ENCODE results near the gene TAS2R50. TPM values are rescaled to one million over a fixed set of nuclear protein-coding genes. Genes with fewer than 3 reads are reported as not detected.

The TAS2R50 gene
- total and polyA plus RNA-seq, 2 experiments from 2014 or later = 3.4 TPM; not detected in 1

DNA sequence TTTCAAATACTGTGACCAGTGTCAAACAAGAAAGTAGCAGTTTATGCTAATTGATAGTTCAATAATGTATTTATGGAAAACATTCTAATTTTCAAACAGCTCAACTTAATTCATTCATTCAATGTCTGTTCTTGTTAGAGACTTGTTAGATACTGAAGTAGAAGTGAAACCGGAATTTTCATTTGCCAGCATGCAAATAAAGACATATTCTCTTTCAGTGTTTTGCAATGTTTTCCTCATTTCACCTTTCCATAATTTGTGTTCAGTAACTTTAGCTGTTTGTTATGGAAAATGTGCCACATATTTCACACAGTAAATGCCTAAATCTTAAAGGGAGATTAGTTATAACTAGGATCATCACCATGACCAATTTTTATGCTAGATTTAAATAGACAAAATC lies 21.2 kb downstream of the TAS2R50 start (continued):
- TF ChIP-seq REST (IDR thresholded peaks at IDR 0.05; ENCODE audit: unreplicated experiment) (no peak), EZH2phosphoT487 (IDR thresholded peaks at IDR 0.05; ENCODE audit: unreplicated experiment) (no peak), ZNF331 (CRISPR knock-in tag; IDR thresholded peaks at IDR 0.05; ENCODE audit: low read depth) (no peak), ETS1 (IDR thresholded peaks at IDR 0.05) (no peak), ZNF114 (CRISPR knock-in tag; IDR thresholded peaks at IDR 0.05) (no peak), CREB1 (CRISPR knock-in tag; IDR thresholded peaks at IDR 0.05; ENCODE audit: low read depth) (no peak)

GRCh38 chr12:10960211-10960610 lies 26.5 kb downstream of the TAS2R50 start:
- H3K27me3 Mint-ChIP-seq (ENCODE audit: insufficient read depth, low read depth, poor library complexity) = no peaks in the 10 kb centered on the region
- H3K27ac ChIP-seq (ENCODE audit: low read depth) = no peak overlapping the region
- no peaks in the 10 kb centered on the region; the same call in 1 of the 2 replicates for H4K20me1 ChIP-seq (replicated peaks; ENCODE audit: insufficient read depth)
- ATAC-seq (no peak), DNase-seq (ENCODE audit: low spot score) (no peak)
- H3F3A ChIP-seq (replicated peaks; ENCODE audit: low read depth) = no peaks in the 10 kb centered on the region
- no peaks in the 10 kb centered on the region for H3K36me3 ChIP-seq (ENCODE audit: insufficient read depth)
- no peak overlapping the region for H3K4me3 ChIP-seq
- H3K27ac Mint-ChIP-seq = no peak overlapping the region
- no peak overlapping the region for H3K4me3 Mint-ChIP-seq
- H3K4me2 ChIP-seq = no peak overlapping the region
- H2AFZ ChIP-seq = no peak overlapping the region
- H3K4me1 Mint-ChIP-seq = no peaks in the 10 kb centered on the region
- H3K9me3 Mint-ChIP-seq = peaks cover 6% of the 10 kb centered on the region; the same call in 2 of the 3 replicates
- peaks cover 13% of the 10 kb centered on the region; the same call in 1 of the 2 replicates for H3K79me2 ChIP-seq (replicated peaks; ENCODE audit: insufficient read depth)
- no peaks in the 10 kb centered on the region for H3K4me1 ChIP-seq (ENCODE audit: insufficient read depth)
- H3K9me2 ChIP-seq (ENCODE audit: insufficient read depth) = 0 out of 2 replicates have a peak, but pooled peaks cover 3% of the 10 kb centered on the region
- no peaks in the 10 kb centered on the region for H3K27me3 ChIP-seq (ENCODE audit: insufficient read depth)
- peaks cover 7% of the 10 kb centered on the region; the same call in 1 of the 3 replicates for H3K36me3 Mint-ChIP-seq (ENCODE audit: low read depth)
- TF ChIP-seq EZH2 (IDR thresholded peaks at IDR 0.05; ENCODE audit: low read depth, unreplicated experiment) = no peak
- no peak for TF ChIP-seq REST (IDR thresholded peaks at IDR 0.05; ENCODE audit: unreplicated experiment)
- no peak for TF ChIP-seq CREB1 (CRISPR knock-in tag; IDR thresholded peaks at IDR 0.05; ENCODE audit: low read depth)
- TF ChIP-seq, protein P1, sequence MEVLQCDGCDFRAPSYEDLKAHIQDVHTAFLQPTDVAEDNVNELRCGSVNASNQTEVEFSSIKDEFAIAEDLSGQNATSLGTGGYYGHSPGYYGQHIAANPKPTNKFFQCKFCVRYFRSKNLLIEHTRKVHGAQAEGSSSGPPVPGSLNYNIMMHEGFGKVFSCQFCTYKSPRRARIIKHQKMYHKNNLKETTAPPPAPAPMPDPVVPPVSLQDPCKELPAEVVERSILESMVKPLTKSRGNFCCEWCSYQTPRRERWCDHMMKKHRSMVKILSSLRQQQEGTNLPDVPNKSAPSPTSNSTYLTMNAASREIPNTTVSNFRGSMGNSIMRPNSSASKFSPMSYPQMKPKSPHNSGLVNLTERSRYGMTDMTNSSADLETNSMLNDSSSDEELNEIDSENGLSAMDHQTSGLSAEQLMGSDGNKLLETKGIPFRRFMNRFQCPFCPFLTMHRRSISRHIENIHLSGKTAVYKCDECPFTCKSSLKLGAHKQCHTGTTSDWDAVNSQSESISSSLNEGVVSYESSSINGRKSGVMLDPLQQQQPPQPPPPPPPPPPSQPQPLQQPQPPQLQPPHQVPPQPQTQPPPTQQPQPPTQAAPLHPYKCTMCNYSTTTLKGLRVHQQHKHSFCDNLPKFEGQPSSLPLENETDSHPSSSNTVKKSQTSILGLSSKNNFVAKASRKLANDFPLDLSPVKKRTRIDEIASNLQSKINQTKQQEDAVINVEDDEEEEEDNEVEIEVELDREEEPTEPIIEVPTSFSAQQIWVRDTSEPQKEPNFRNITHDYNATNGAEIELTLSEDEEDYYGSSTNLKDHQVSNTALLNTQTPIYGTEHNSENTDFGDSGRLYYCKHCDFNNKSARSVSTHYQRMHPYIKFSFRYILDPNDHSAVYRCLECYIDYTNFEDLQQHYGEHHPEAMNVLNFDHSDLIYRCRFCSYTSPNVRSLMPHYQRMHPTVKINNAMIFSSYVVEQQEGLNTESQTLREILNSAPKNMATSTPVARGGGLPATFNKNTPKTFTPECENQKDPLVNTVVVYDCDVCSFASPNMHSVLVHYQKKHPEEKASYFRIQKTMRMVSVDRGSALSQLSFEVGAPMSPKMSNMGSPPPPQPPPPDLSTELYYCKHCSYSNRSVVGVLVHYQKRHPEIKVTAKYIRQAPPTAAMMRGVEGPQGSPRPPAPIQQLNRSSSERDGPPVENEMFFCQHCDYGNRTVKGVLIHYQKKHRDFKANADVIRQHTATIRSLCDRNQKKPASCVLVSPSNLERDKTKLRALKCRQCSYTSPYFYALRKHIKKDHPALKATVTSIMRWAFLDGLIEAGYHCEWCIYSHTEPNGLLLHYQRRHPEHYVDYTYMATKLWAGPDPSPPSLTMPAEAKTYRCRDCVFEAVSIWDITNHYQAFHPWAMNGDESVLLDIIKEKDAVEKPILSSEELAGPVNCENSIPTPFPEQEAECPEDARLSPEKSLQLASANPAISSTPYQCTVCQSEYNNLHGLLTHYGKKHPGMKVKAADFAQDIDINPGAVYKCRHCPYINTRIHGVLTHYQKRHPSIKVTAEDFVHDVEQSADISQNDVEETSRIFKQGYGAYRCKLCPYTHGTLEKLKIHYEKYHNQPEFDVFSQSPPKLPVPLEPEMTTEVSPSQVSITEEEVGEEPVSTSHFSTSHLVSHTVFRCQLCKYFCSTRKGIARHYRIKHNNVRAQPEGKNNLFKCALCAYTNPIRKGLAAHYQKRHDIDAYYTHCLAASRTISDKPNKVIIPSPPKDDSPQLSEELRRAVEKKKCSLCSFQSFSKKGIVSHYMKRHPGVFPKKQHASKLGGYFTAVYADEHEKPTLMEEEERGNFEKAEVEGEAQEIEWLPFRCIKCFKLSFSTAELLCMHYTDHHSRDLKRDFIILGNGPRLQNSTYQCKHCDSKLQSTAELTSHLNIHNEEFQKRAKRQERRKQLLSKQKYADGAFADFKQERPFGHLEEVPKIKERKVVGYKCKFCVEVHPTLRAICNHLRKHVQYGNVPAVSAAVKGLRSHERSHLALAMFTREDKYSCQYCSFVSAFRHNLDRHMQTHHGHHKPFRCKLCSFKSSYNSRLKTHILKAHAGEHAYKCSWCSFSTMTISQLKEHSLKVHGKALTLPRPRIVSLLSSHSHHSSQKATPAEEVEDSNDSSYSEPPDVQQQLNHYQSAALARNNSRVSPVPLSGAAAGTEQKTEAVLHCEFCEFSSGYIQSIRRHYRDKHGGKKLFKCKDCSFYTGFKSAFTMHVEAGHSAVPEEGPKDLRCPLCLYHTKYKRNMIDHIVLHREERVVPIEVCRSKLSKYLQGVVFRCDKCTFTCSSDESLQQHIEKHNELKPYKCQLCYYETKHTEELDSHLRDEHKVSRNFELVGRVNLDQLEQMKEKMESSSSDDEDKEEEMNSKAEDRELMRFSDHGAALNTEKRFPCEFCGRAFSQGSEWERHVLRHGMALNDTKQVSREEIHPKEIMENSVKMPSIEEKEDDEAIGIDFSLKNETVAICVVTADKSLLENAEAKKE (CRISPR knock-in tag; IDR thresholded peaks at IDR 0.05) = no peak
- no peak for TF ChIP-seq ZNF114 (CRISPR knock-in tag; IDR thresholded peaks at IDR 0.05)
- TF ChIP-seq EZH2phosphoT487 (IDR thresholded peaks at IDR 0.05; ENCODE audit: unreplicated experiment) = no peak
- no peak for TF ChIP-seq STAT1 (IDR thresholded peaks at IDR 0.05; ENCODE audit: unreplicated experiment)
- TF ChIP-seq NANOG (IDR thresholded peaks at IDR 0.05; ENCODE audit: borderline replicate concordance) = no peak

Data from GM23338 (cell line).